HCT116 (cell line): ENCODE results near the gene WDR48. TPM values are rescaled to one million over a fixed set of nuclear protein-coding genes. Genes with fewer than 3 reads are reported as not detected.

Experiments used
- ATAC-seq: fragments of 200-7000 bp; cut with Tn5 transposase; 2 replicates; pipeline ENCODE4 v1.9.1; 2020; ENCODE audit warnings: mild to moderate bottlenecking, moderate library complexity
- BruUV-seq: library from RNA; stranded (reverse); fragments of 400-500 nt; replicated peaks from 2 replicates; lab custom pipeline; 2021; lab: Mats Ljungman, UMichigan
- CTCF ChIA-PET: fragments of 300-600 bp; sonication (Branson Sonifier 250); formaldehyde crosslinking; loops from one replicate; lab custom pipeline; 2021; ENCODE audit warnings: antibody characterized with exemption; lab: Charles Lee
- POLR2A ChIA-PET: fragments of 300-600, 350-600 bp; sonication (Branson Sonifier 250); formaldehyde crosslinking; loops from one replicate; lab custom pipeline; 2021; ENCODE audit warnings: antibody characterized with exemption; lab: Charles Lee
- RAD21 ChIA-PET, 2 experiments: fragments of 300-600 bp; sonication (Branson Sonifier 250); formaldehyde crosslinking; loops; one replicate each; lab custom pipeline; 2023; ENCODE audit warnings: low total read pairs in 2 of 2; ENCODE audit not compliant: uncharacterized antibody in 2 of 2, unreplicated experiment in 2 of 2, low non-redundant PET in 1 of 2; lab: Charles Lee
- DNase-seq: peaks from one replicate; pipeline ENCODE4 v3.0.0-alpha.2; 2010; ENCODE audit warnings: low read depth, low spot score
- H2AFZ ChIP-seq: fragments of 200-600 bp; shearing (Covaris generic), sonication (generic); 2 replicates; pipeline ENCODE4 v1.6.1; 2017; ENCODE audit warnings: low read depth, mixed run types, mixed read lengths, antibody characterized with exemption, low read length; ENCODE audit not compliant: poor library complexity, severe bottlenecking
- H3K27ac ChIP-seq: 2 replicates; pipeline ENCODE4 v1.5.1; 2012; ENCODE audit warnings: low read depth, low read length
- H3K27me3 ChIP-seq: fragments of 200-600 bp; sonication (generic); 2 replicates; pipeline ENCODE4 v1.6.1; 2016; ENCODE audit warnings: mixed run types, low read length, mixed read lengths; ENCODE audit not compliant: insufficient read depth
- H3K36me3 ChIP-seq, 2 experiments: fragments of 200-500 bp in 1 of 2; fragments of 200-600 bp in 1 of 2; sonication (Bioruptor generic) in 1 of 2; sonication (generic) in 1 of 2; 2 replicates each; pipeline versions ENCODE4 v1.5.1 to v1.6.1; 2014 to 2016; ENCODE audit warnings: low read length in 2 of 2, inconsistent platforms in 1 of 2, mixed read lengths in 1 of 2, mixed run types in 1 of 2; ENCODE audit not compliant: insufficient read depth in 2 of 2, control insufficient read depth in 1 of 2
- H3K4me1 ChIP-seq, 2 experiments: fragments of 200-600 bp in 1 of 2; sonication (generic) in 1 of 2; 2 replicates each; pipeline versions ENCODE4 v1.5.1 to v1.6.1; 2012 to 2017; ENCODE audit warnings: low read length in 2 of 2, inconsistent platforms in 1 of 2, mild to moderate bottlenecking in 1 of 2, mixed read lengths in 1 of 2, mixed run types in 1 of 2, moderate library complexity in 1 of 2; ENCODE audit not compliant: insufficient read depth in 2 of 2, control insufficient read depth in 1 of 2
- H3K4me2 ChIP-seq: fragments of 200-600 bp; sonication (generic); 2 replicates; pipeline ENCODE4 v1.6.1; 2017; ENCODE audit warnings: mixed run types, low read length, mixed read lengths
- H3K4me3 ChIP-seq, 2 experiments: fragments of 200-600 bp in 1 of 2; sonication (generic) in 1 of 2; replicated peaks in 1 of 2; 2 replicates each; pipeline ENCODE4 v1.5.1; 2011 to 2016; ENCODE audit warnings: low read length in 2 of 2, control low read depth in 1 of 2, low read depth in 1 of 2, mild to moderate bottlenecking in 1 of 2, mixed read lengths in 1 of 2, mixed run types in 1 of 2
- H3K79me2 ChIP-seq: fragments of 200-600 bp; sonication (generic); 2 replicates; pipeline ENCODE4 v1.6.1; 2017; ENCODE audit warnings: mild to moderate bottlenecking, mixed run types, low read length, moderate library complexity, mixed read lengths; ENCODE audit not compliant: insufficient read depth
- H3K9ac ChIP-seq: fragments of 200-600 bp; sonication (generic); 2 replicates; pipeline ENCODE4 v1.6.1; 2016; ENCODE audit warnings: low read length, mixed read lengths
- H3K9me2 ChIP-seq: fragments of 200-600 bp; sonication (generic), shearing (Covaris generic); 2 replicates; pipeline ENCODE4 v1.6.1; 2017; ENCODE audit warnings: mixed run types, mild to moderate bottlenecking, moderate library complexity; ENCODE audit not compliant: insufficient read depth
- H3K9me3 ChIP-seq, 2 experiments: fragments of 200-500 bp in 1 of 2; fragments of 200-600 bp in 1 of 2; sonication (Bioruptor generic) in 1 of 2; sonication (generic) in 1 of 2; 2 replicates each; pipeline ENCODE4 v1.6.1; 2014 to 2017; ENCODE audit warnings: low read length in 2 of 2, mixed read lengths in 2 of 2, inconsistent platforms in 1 of 2, low read depth in 1 of 2, mild to moderate bottlenecking in 1 of 2, mixed run types in 1 of 2, moderate library complexity in 1 of 2; ENCODE audit not compliant: control insufficient read depth in 1 of 2, insufficient read depth in 1 of 2
- H4K20me1 ChIP-seq: fragments of 200-600 bp; sonication (generic), shearing (Covaris generic); 2 replicates; pipeline ENCODE4 v1.6.1; 2017; ENCODE audit warnings: mixed run types, mild to moderate bottlenecking, moderate library complexity; ENCODE audit not compliant: insufficient read depth
- CTCF ChIP-seq, 3 experiments: fragments of 200-600 bp in 1 of 3; sonication (generic) in 1 of 3; IDR thresholded peaks in 2 of 3; conservative IDR thresholded peaks in 1 of 3; 2 replicates each; pipeline ENCODE4 v1.5.1; 2012 to 2017; ENCODE audit warnings: low read depth in 2 of 3, low read length in 2 of 3, antibody characterized with exemption in 1 of 3, borderline replicate concordance in 1 of 3, control low read depth in 1 of 3, mild to moderate bottlenecking in 1 of 3, mixed read lengths in 1 of 3, mixed run types in 1 of 3, moderate library complexity in 1 of 3; ENCODE audit not compliant: insufficient read depth in 1 of 3
- EZH2 ChIP-seq: fragments of 200-600 bp; sonication (generic); IDR thresholded peaks from 2 replicates; pipeline ENCODE4 v1.6.1; 2017; ENCODE audit warnings: antibody characterized with exemption, mixed run types
- FOSL1 ChIP-seq: IDR thresholded peaks from 2 replicates; pipeline ENCODE4 v1.6.1; 2012; ENCODE audit warnings: low read depth
- POLR2AphosphoS5 ChIP-seq: IDR thresholded peaks from 2 replicates; pipeline ENCODE4 v1.6.1; 2011; ENCODE audit warnings: mild to moderate bottlenecking, low read depth, low read length, moderate library complexity
- REST ChIP-seq: IDR thresholded peaks from 2 replicates; pipeline ENCODE4 v1.6.1; 2012; ENCODE audit warnings: low read depth
- SIN3A ChIP-seq: IDR thresholded peaks from 2 replicates; pipeline ENCODE4 v1.6.1; 2012; ENCODE audit warnings: low read depth
- SP1 ChIP-seq: IDR thresholded peaks from 2 replicates; pipeline ENCODE4 v1.6.1; 2012; ENCODE audit warnings: low read depth
- intact Hi-C: fragments of 100-400 bp; cut with micrococcal nuclease; formaldehyde crosslinking; loops from 2 replicates; pipeline ENCODE4 v1.10.0; 2022
- total RNA-seq: library from RNA; stranded (reverse); gene quantifications from one replicate; pipeline ENCODE4 v1.2.1, GENCODE V29; 2021; ENCODE audit not compliant: unreplicated experiment

The WDR48 gene
- total RNA-seq, 1 experiment from 2014 or later, result 35.6 TPM

GRCh38 chr3:39052583-39052982 is 767 bp downstream of the WDR48 start:
- no peaks in the 10 kb centered on the region for H3K9me2 ChIP-seq
- no peaks in the 10 kb centered on the region for H3K27me3 ChIP-seq
- H3K9ac ChIP-seq, result peak overlapping the region; percentile 74
- H3K9me3 ChIP-seq, result no peaks in the 10 kb centered on the region
- intact Hi-C loops, result loop anchor here (5.0 kb wide), 1 partner anchor 240 kb away; no protein-coding TSS in a partner anchor
- peak overlapping the region; percentile 92 for H3K4me2 ChIP-seq
- H4K20me1 ChIP-seq, result no peaks in the 10 kb centered on the region
- H3K79me2 ChIP-seq, result peaks cover 16% of the 10 kb centered on the region
- POLR2A ChIA-PET, result no interaction called here
- H2AFZ ChIP-seq, result no peak overlapping the region
- peaks cover 4 to 9% of the 10 kb centered on the region in 2 experiments; a peak in 2 of 4 replicates for H3K4me1 ChIP-seq
- H3K4me3 ChIP-seq, result peak overlapping the region; percentile 80 to 83
- no peak for TF ChIP-seq SP1
- no peak for TF ChIP-seq EZH2
- TF ChIP-seq CTCF (IDR thresholded peaks at IDR 0.05 in 2 of 3, conservative IDR thresholded peaks at IDR 0.05 in 1 of 3; ENCODE audit: borderline replicate concordance in 1 of 3, insufficient read depth in 1 of 3, low read depth in 2 of 3, low read length in 2 of 3), result no peak
- no peak for TF ChIP-seq FOSL1
- no peak for TF ChIP-seq REST
- no peak for TF ChIP-seq POLR2AphosphoS5
- TF ChIP-seq SIN3A, result no peak
- BruUV-seq, result no TSS peak
- DNase-seq (no peak), ATAC-seq (no peak)
- CTCF ChIA-PET, result no interaction called here
- RAD21 ChIA-PET, result no interaction called here
- no peaks in the 10 kb centered on the region for H3K36me3 ChIP-seq
- no peak overlapping the region; the same call in 1 of the 2 replicates for H3K27ac ChIP-seq
